Measurements from ENCODE around the gene C16orf95.
"Not testable (repeated sequence)": the region's sequence is repeated elsewhere in the genome, so short reads cannot be mapped to it uniquely, and the experiment has no call there.

Gene C16orf95

GRCh38 chr16:87286839-87287626 is 30.2 kb downstream of the C16orf95 start:
- DNase-seq (ENCODE audit: low read depth): no peak

- no peak for DNase-seq (ENCODE audit: low read depth)
Measured at GRCh38 chr16:87284183-87284582, 33.0 kb downstream of the C16orf95 start.

- no peak for DNase-seq (ENCODE audit: low read depth)
Measured at GRCh38 chr16:87279094-87279658, 38.0 kb downstream of the C16orf95 start.

- DNase-seq (ENCODE audit: low read depth): peak; percentile 44
Measured at GRCh38 chr16:87278191-87279093, 38.8 kb downstream of the C16orf95 start.

- DNase-seq (ENCODE audit: low read depth): no peak
Measured at GRCh38 chr16:87276924-87277323, 40.3 kb downstream of the C16orf95 start.

GRCh38 chr16:87276091-87276701 is 41.0 kb downstream of the C16orf95 start:
- no peak for DNase-seq (ENCODE audit: low read depth)

GRCh38 chr16:87274794-87275193 is 42.4 kb downstream of the C16orf95 start:
- no peak for DNase-seq (ENCODE audit: low read depth)

- DNase-seq (ENCODE audit: low read depth): no peak
Measured at GRCh38 chr16:87273471-87274030, 43.6 kb downstream of the C16orf95 start.

- no peak for DNase-seq (ENCODE audit: low read depth)
Measured at GRCh38 chr16:87271256-87271655, 45.9 kb downstream of the C16orf95 start.

GRCh38 chr16:87267566-87267965 is 49.6 kb downstream of the C16orf95 start:
- no peak for DNase-seq (ENCODE audit: low read depth)

GRCh38 chr16:87266846-87267245 is 50.3 kb downstream of the C16orf95 start:
- DNase-seq (ENCODE audit: low read depth): no peak

GRCh38 chr16:87265261-87265660 is 51.9 kb downstream of the C16orf95 start:
- no peak for DNase-seq (ENCODE audit: low read depth)

GRCh38 chr16:87264634-87265033 is 52.6 kb downstream of the C16orf95 start:
- DNase-seq (ENCODE audit: low read depth): no peak

GRCh38 chr16:87263418-87264052 is 53.7 kb downstream of the C16orf95 start:
- no peak for DNase-seq (ENCODE audit: low read depth)

- no peak for DNase-seq (ENCODE audit: low read depth)
Measured at GRCh38 chr16:87259431-87259830, 57.8 kb downstream of the C16orf95 start.

- not testable (repeated sequence) for DNase-seq (ENCODE audit: low read depth)
Measured at GRCh38 chr16:87258653-87259052, 58.5 kb downstream of the C16orf95 start.

GRCh38 chr16:87255866-87256265 is 61.3 kb downstream of the C16orf95 start:
- DNase-seq (ENCODE audit: low read depth): no peak

- DNase-seq (ENCODE audit: low read depth): no peak
Measured at GRCh38 chr16:87254734-87255133, 62.5 kb downstream of the C16orf95 start.

GRCh38 chr16:87254296-87254695 is 62.9 kb downstream of the C16orf95 start:
- no peak for DNase-seq (ENCODE audit: low read depth)

- DNase-seq (ENCODE audit: low read depth): no peak
Measured at GRCh38 chr16:87253536-87253935, 63.7 kb downstream of the C16orf95 start.

Data from GM04504 (cell line).